ENCODE data around the gene MBD5. TPM values are rescaled to one million over a fixed set of nuclear protein-coding genes. Genes with fewer than 3 reads are reported as not detected.

The MBD5 gene
- polyA plus RNA-seq, 1 donor (not counting 4 experiments of a cell fraction or from before 2014, with no cell fraction given): 20.1 TPM

- no peaks in the 10 kb centered on the region for H3K9me1 ChIP-seq (ENCODE audit: control insufficient read depth, extremely low read depth, insufficient read depth, low read length)
- TF ChIP-seq EZH2 (IDR thresholded peaks at IDR 0.05; ENCODE audit: low read length) (no peak), CTCF (optimal IDR thresholded peaks at IDR 0.05 in 1 of 3, IDR thresholded peaks at IDR 0.05 in 1 of 3, conservative IDR thresholded peaks at IDR 0.05 in 1 of 3; ENCODE audit: extremely low read depth in 1 of 3, insufficient read depth in 2 of 3, low read length in 3 of 3) (no peak)
- FAIRE-seq (no peak), DNase-seq (ENCODE audit: low read depth, low spot score) (no peak)
- H2AFZ ChIP-seq (ENCODE audit: control insufficient read depth, low read length): no peak overlapping the region
- no peak overlapping the region for H3K4me2 ChIP-seq (ENCODE audit: control insufficient read depth, extremely low read depth, insufficient read depth, low read depth, low read length)
- no peaks in the 10 kb centered on the region for H4K20me1 ChIP-seq (ENCODE audit: control insufficient read depth, extremely low read depth, insufficient read depth, low read length)
- no peaks in the 10 kb centered on the region for H3K9me3 ChIP-seq (ENCODE audit: control insufficient read depth, low read depth, low read length)
- no peaks in the 10 kb centered on the region for H3K36me3 ChIP-seq (ENCODE audit: control insufficient read depth in 2 of 2, extremely low read depth in 1 of 2, insufficient read depth in 2 of 2, low read length in 2 of 2)
- no peaks in the 10 kb centered on the region for H3K4me1 ChIP-seq (ENCODE audit: control insufficient read depth, extremely low read depth, insufficient read depth, low read length)
- H3K9ac ChIP-seq (ENCODE audit: control insufficient read depth, extremely low read depth, insufficient read depth, low read length): no peak overlapping the region
- H3K27me3 ChIP-seq (ENCODE audit: control insufficient read depth, extremely low read depth, insufficient read depth, low read length): no peaks in the 10 kb centered on the region
- no peak overlapping the region for H3K27ac ChIP-seq (ENCODE audit: control insufficient read depth, insufficient read depth, low read length)
- no peaks in the 10 kb centered on the region for H3K79me2 ChIP-seq (ENCODE audit: control insufficient read depth, insufficient read depth, low read length)
- H3K4me3 ChIP-seq (ENCODE audit: control insufficient read depth in 2 of 3, extremely low read depth in 1 of 3, insufficient read depth in 2 of 3, low read depth in 1 of 3, low read length in 3 of 3): no peak overlapping the region
- dilution Hi-C loops (cut with MboI; ENCODE audit: extremely low pct_ligation_motif_present, low sequenced_read_pairs): no loop called here
Measured at GRCh38 chr2:148350199-148350598, 329.3 kb downstream of the MBD5 start.

- Histone ChIP-seq H3K79me2 (ENCODE audit: control insufficient read depth, insufficient read depth, low read length) (no peaks in the 10 kb centered on the region), H3K9me1 (ENCODE audit: control insufficient read depth, extremely low read depth, insufficient read depth, low read length) (no peaks in the 10 kb centered on the region), H3K27ac (ENCODE audit: control insufficient read depth, insufficient read depth, low read length) (no peak overlapping the region), H4K20me1 (ENCODE audit: control insufficient read depth, extremely low read depth, insufficient read depth, low read length) (no peaks in the 10 kb centered on the region), H3K4me2 (ENCODE audit: control insufficient read depth, extremely low read depth, insufficient read depth, low read depth, low read length) (no peak overlapping the region), H3K9ac (ENCODE audit: control insufficient read depth, extremely low read depth, insufficient read depth, low read length) (no peak overlapping the region), H3K36me3 (ENCODE audit: control insufficient read depth in 2 of 2, extremely low read depth in 1 of 2, insufficient read depth in 2 of 2, low read length in 2 of 2) (no peaks in the 10 kb centered on the region), H2AFZ (ENCODE audit: control insufficient read depth, low read length) (no peak overlapping the region), H3K27me3 (ENCODE audit: control insufficient read depth, extremely low read depth, insufficient read depth, low read length) (no peaks in the 10 kb centered on the region), H3K4me1 (ENCODE audit: control insufficient read depth, extremely low read depth, insufficient read depth, low read length) (no peaks in the 10 kb centered on the region), H3K9me3 (ENCODE audit: control insufficient read depth, low read depth, low read length) (no peaks in the 10 kb centered on the region), H3K4me3 (ENCODE audit: control insufficient read depth in 2 of 3, extremely low read depth in 1 of 3, insufficient read depth in 2 of 3, low read depth in 1 of 3, low read length in 3 of 3) (no peak overlapping the region)
- no peak for TF ChIP-seq EZH2 (IDR thresholded peaks at IDR 0.05; ENCODE audit: low read length)
- no peak for TF ChIP-seq CTCF (optimal IDR thresholded peaks at IDR 0.05 in 1 of 3, IDR thresholded peaks at IDR 0.05 in 1 of 3, conservative IDR thresholded peaks at IDR 0.05 in 1 of 3; ENCODE audit: extremely low read depth in 1 of 3, insufficient read depth in 2 of 3, low read length in 3 of 3)
- DNase-seq (ENCODE audit: low read depth, low spot score) (no peak), FAIRE-seq (no peak)
- dilution Hi-C loops (cut with MboI; ENCODE audit: extremely low pct_ligation_motif_present, low sequenced_read_pairs): no loop called here
Measured at GRCh38 chr2:148351437-148352143, 330.7 kb downstream of the MBD5 start.
